H1 (cell line): ENCODE results near the gene LMAN1.

Source experiments
- CTCF ChIP-seq, 3 experiments: IDR thresholded peaks; 1 replicate in 2 of 3; 2 replicates in 1 of 3; pipeline versions ENCODE4 v1.5.1 to v1.6.1; 2011; ENCODE audit warnings: low read length in 3 of 3, mild to moderate bottlenecking in 3 of 3, inconsistent platforms in 2 of 3, low read depth in 1 of 3, moderate library complexity in 1 of 3; ENCODE audit not compliant: insufficient read depth in 1 of 3; ENCODE audit errors: control extremely low read depth in 1 of 3
- EP300 ChIP-seq, 2 experiments: IDR thresholded peaks; 1 replicate in 1 of 2; 2 replicates in 1 of 2; pipeline ENCODE4 v1.6.1; 2011 to 2012; ENCODE audit warnings: low read depth in 2 of 2, low read length in 2 of 2, mild to moderate bottlenecking in 2 of 2, borderline replicate concordance in 1 of 2, inconsistent platforms in 1 of 2, moderate library complexity in 1 of 2
- GTF2F1 ChIP-seq: IDR thresholded peaks from 2 replicates; pipeline ENCODE4 v1.6.1; 2012; ENCODE audit warnings: low read depth, low read length, improper control_type of control experiment, borderline replicate concordance
- JUND ChIP-seq: IDR thresholded peaks from 2 replicates; pipeline ENCODE4 v1.6.1; 2011; ENCODE audit warnings: mild to moderate bottlenecking, improper control_type of control experiment, low read length
- MAX ChIP-seq: IDR thresholded peaks from 2 replicates; pipeline ENCODE4 v1.6.1; 2012; ENCODE audit warnings: inconsistent platforms
- POLR2AphosphoS5 ChIP-seq: IDR thresholded peaks from 2 replicates; pipeline ENCODE4 v1.6.1; 2011; ENCODE audit warnings: low read depth, low read length

GRCh38 chr18:59374128-59374527 lies 15.1 kb upstream of the LMAN1 start:
- TF ChIP-seq EP300 (IDR thresholded peaks at IDR 0.05; ENCODE audit: borderline replicate concordance in 1 of 2, low read depth in 2 of 2, low read length in 2 of 2) (no peak), CTCF (IDR thresholded peaks at IDR 0.05; ENCODE audit: control extremely low read depth in 1 of 3, insufficient read depth in 1 of 3, low read depth in 1 of 3, low read length in 3 of 3) (no peak), JUND (no peak), POLR2AphosphoS5 (no peak), MAX (no peak), GTF2F1 (no peak)
